ENCODE measurements around the gene SLC35B2.

GRCh38 chr6:44250067-44250717, 7.1 kb downstream of the SLC35B2 start:
- TF ChIP-seq, protein P1, sequence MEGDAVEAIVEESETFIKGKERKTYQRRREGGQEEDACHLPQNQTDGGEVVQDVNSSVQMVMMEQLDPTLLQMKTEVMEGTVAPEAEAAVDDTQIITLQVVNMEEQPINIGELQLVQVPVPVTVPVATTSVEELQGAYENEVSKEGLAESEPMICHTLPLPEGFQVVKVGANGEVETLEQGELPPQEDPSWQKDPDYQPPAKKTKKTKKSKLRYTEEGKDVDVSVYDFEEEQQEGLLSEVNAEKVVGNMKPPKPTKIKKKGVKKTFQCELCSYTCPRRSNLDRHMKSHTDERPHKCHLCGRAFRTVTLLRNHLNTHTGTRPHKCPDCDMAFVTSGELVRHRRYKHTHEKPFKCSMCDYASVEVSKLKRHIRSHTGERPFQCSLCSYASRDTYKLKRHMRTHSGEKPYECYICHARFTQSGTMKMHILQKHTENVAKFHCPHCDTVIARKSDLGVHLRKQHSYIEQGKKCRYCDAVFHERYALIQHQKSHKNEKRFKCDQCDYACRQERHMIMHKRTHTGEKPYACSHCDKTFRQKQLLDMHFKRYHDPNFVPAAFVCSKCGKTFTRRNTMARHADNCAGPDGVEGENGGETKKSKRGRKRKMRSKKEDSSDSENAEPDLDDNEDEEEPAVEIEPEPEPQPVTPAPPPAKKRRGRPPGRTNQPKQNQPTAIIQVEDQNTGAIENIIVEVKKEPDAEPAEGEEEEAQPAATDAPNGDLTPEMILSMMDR (IDR thresholded peaks at IDR 0.05): no peak
- TF ChIP-seq EZH2 (IDR thresholded peaks at IDR 0.05): no peak
- no peak for TF ChIP-seq EZH2phosphoT487 (IDR thresholded peaks at IDR 0.05)

Measured in neural progenitor cell (in vitro differentiated cells).